ENCODE data around the gene KIR3DL2. TPM values are rescaled to one million over a fixed set of nuclear protein-coding genes. Genes with fewer than 3 reads are reported as not detected.
"Not testable (repeated sequence)": the region's sequence is repeated elsewhere in the genome, so short reads cannot be mapped to it uniquely, and the experiment has no call there.

Gene KIR3DL2
- total and polyA plus RNA-seq, 2 of the 4 experiments (the other 2 are of a cell fraction) = not detected

- CTCF ChIA-PET; intact Hi-C loops (cut with micrococcal nuclease); H3K23ac ChIP-seq (ENCODE audit: low read depth, low read length); H2BK15ac ChIP-seq (ENCODE audit: low read depth, low read length); H3K4me2 ChIP-seq (ENCODE audit: low read depth, low read length); H4K91ac ChIP-seq (ENCODE audit: insufficient read depth, low read depth, low read length); H3K27me3 ChIP-seq (ENCODE audit: control insufficient read depth, insufficient read depth, low read length); H3K9me1 ChIP-seq (ENCODE audit: insufficient read depth, low read length); H2BK120ac ChIP-seq (ENCODE audit: low read depth, low read length); H3K18ac ChIP-seq (ENCODE audit: low read depth, low read length); H2AK9ac ChIP-seq (replicated peaks; ENCODE audit: low read depth, low read length, poor library complexity); H3K4ac ChIP-seq (ENCODE audit: low read depth, low read length); H2BK20ac ChIP-seq (ENCODE audit: low read depth, low read length); H4K8ac ChIP-seq (ENCODE audit: low read depth in 2 of 2, low read length in 2 of 2); H2AK5ac ChIP-seq (ENCODE audit: low read depth, low read length); H3K36me3 ChIP-seq (ENCODE audit: control insufficient read depth, insufficient read depth, low read length); ATAC-seq (ENCODE audit: low read depth); H3K27ac ChIP-seq (ENCODE audit: insufficient read depth, low read length); H3K79me1 ChIP-seq (ENCODE audit: low read depth in 1 of 2, low read length in 2 of 2); H4K5ac ChIP-seq (ENCODE audit: low read depth, low read length); H3K14ac ChIP-seq (replicated peaks; ENCODE audit: low read depth, low read length); H3K4me1 ChIP-seq (ENCODE audit: control insufficient read depth, insufficient read depth, low read length); H3K9ac ChIP-seq (ENCODE audit: low read depth, low read length); H2BK5ac ChIP-seq (ENCODE audit: low read depth, low read length, poor library complexity, severe bottlenecking); dilution Hi-C loops (cut with HindIII; ENCODE audit: low sequenced_read_pairs, unreplicated experiment); H3K9me3 ChIP-seq (ENCODE audit: control insufficient read depth, insufficient read depth, low read length); H2AFZ ChIP-seq (replicated peaks; ENCODE audit: low read length, poor library complexity); DNase-seq; BruUV-seq (replicated peaks); H3K56ac ChIP-seq (ENCODE audit: extremely low read depth, insufficient read depth, low read length); H4K20me1 ChIP-seq (ENCODE audit: insufficient read depth, low read length); H3K4me3 ChIP-seq (ENCODE audit: insufficient read depth, low read depth, low read length); POLR2A ChIA-PET (ENCODE audit: unreplicated experiment); in situ Hi-C loops (cut with MboI; ENCODE audit: low sequenced_read_pairs): not testable (repeated sequence)
- 78% methylated on average over 6 of the region's 9 CpGs; no CpG with 5 or more reads in 1 of the 2 experiments for WGBS, 2 experiments (ENCODE audit: extremely low coverage in 2 of 2, insufficient read length in 1 of 2)
Observed at GRCh38 chr19:54899646-54900045, 49.4 kb downstream of the KIR3DL2 start.

- H3K36me3 ChIP-seq (ENCODE audit: control insufficient read depth, insufficient read depth, low read length); H3K27ac ChIP-seq (ENCODE audit: insufficient read depth, low read length); CTCF ChIA-PET; H2BK20ac ChIP-seq (ENCODE audit: low read depth, low read length); H4K91ac ChIP-seq (ENCODE audit: insufficient read depth, low read depth, low read length); H3K4ac ChIP-seq (ENCODE audit: low read depth, low read length); BruUV-seq (replicated peaks); H3K18ac ChIP-seq (ENCODE audit: low read depth, low read length); H2BK15ac ChIP-seq (ENCODE audit: low read depth, low read length); intact Hi-C loops (cut with micrococcal nuclease); H3K9ac ChIP-seq (ENCODE audit: low read depth, low read length); POLR2A ChIA-PET (ENCODE audit: unreplicated experiment); H3K23ac ChIP-seq (ENCODE audit: low read depth, low read length); H3K27me3 ChIP-seq (ENCODE audit: control insufficient read depth, insufficient read depth, low read length); H3K9me1 ChIP-seq (ENCODE audit: insufficient read depth, low read length); H4K20me1 ChIP-seq (ENCODE audit: insufficient read depth, low read length); H3K4me3 ChIP-seq (ENCODE audit: insufficient read depth, low read depth, low read length); ATAC-seq (ENCODE audit: low read depth); H2AFZ ChIP-seq (replicated peaks; ENCODE audit: low read length, poor library complexity); H3K56ac ChIP-seq (ENCODE audit: extremely low read depth, insufficient read depth, low read length); H4K5ac ChIP-seq (ENCODE audit: low read depth, low read length); in situ Hi-C loops (cut with MboI; ENCODE audit: low sequenced_read_pairs); H2BK5ac ChIP-seq (ENCODE audit: low read depth, low read length, poor library complexity, severe bottlenecking); dilution Hi-C loops (cut with HindIII; ENCODE audit: low sequenced_read_pairs, unreplicated experiment); H4K8ac ChIP-seq (ENCODE audit: low read depth in 2 of 2, low read length in 2 of 2); H3K14ac ChIP-seq (replicated peaks; ENCODE audit: low read depth, low read length); H2AK5ac ChIP-seq (ENCODE audit: low read depth, low read length); H3K4me2 ChIP-seq (ENCODE audit: low read depth, low read length); H2BK120ac ChIP-seq (ENCODE audit: low read depth, low read length); H3K4me1 ChIP-seq (ENCODE audit: control insufficient read depth, insufficient read depth, low read length); H3K79me1 ChIP-seq (ENCODE audit: low read depth in 1 of 2, low read length in 2 of 2); H2AK9ac ChIP-seq (replicated peaks; ENCODE audit: low read depth, low read length, poor library complexity); DNase-seq: not testable (repeated sequence)
- no CpG with 5 or more reads among the region's 8 CpGs for WGBS, 2 experiments (ENCODE audit: extremely low coverage in 2 of 2, insufficient read length in 1 of 2)
- peaks cover 11% of the 10 kb centered on the region for H3K9me3 ChIP-seq (ENCODE audit: control insufficient read depth, insufficient read depth, low read length)
Observed at GRCh38 chr19:54901153-54901552, 50.9 kb downstream of the KIR3DL2 start.
